SKM-1 (cell line): Measurements from ENCODE around the gene PIGL.
"Not testable (repeated sequence)": the region's sequence is repeated elsewhere in the genome, so short reads cannot be mapped to it uniquely, and the experiment has no call there.

ENCODE experiments used
- DNase-seq: peaks from one replicate; lab custom pipeline; 2025; ENCODE audit not compliant: unreplicated experiment; lab: John Stamatoyannopoulos, UW

The PIGL gene

GRCh38 chr17:16216341-16217001, 539 bp upstream of the PIGL start:
- DNase-seq, result not testable (repeated sequence)

- DNase-seq, result no peak
Measured at GRCh38 chr17:16222406-16222805, 5.4 kb downstream of the PIGL start.

- DNase-seq, result not testable (repeated sequence)
Measured at GRCh38 chr17:16229912-16230561, 13.0 kb downstream of the PIGL start.

GRCh38 chr17:16232391-16232790, 15.4 kb downstream of the PIGL start:
- DNase-seq, result no peak

GRCh38 chr17:16239931-16240330, 22.9 kb downstream of the PIGL start:
- DNase-seq, result no peak

- no peak for DNase-seq
Measured at GRCh38 chr17:16241906-16242399, 24.9 kb downstream of the PIGL start.

GRCh38 chr17:16243385-16243784, 26.4 kb downstream of the PIGL start:
- DNase-seq, result no peak

- no peak for DNase-seq
Measured at GRCh38 chr17:16243801-16244567, 27.0 kb downstream of the PIGL start.

- DNase-seq, result no peak
Measured at GRCh38 chr17:16247586-16247984, 30.6 kb downstream of the PIGL start.

GRCh38 chr17:16250635-16251034, 33.6 kb downstream of the PIGL start:
- no peak for DNase-seq

- no peak for DNase-seq
Measured at GRCh38 chr17:16251043-16251442, 34.0 kb downstream of the PIGL start.

- DNase-seq, result no peak
Measured at GRCh38 chr17:16251556-16251955, 34.5 kb downstream of the PIGL start.

GRCh38 chr17:16254773-16255400, 37.9 kb downstream of the PIGL start:
- no peak for DNase-seq

GRCh38 chr17:16255481-16255921, 38.5 kb downstream of the PIGL start:
- no peak for DNase-seq

GRCh38 chr17:16258901-16259300, 41.9 kb downstream of the PIGL start:
- no peak for DNase-seq

- no peak for DNase-seq
Measured at GRCh38 chr17:16259926-16260325, 42.9 kb downstream of the PIGL start.

GRCh38 chr17:16261049-16261448, 44.0 kb downstream of the PIGL start:
- no peak for DNase-seq

- DNase-seq, result no peak
Measured at GRCh38 chr17:16262201-16262600, 45.2 kb downstream of the PIGL start.

GRCh38 chr17:16267174-16267573, 50.2 kb downstream of the PIGL start:
- no peak for DNase-seq

GRCh38 chr17:16269658-16270057, 52.6 kb downstream of the PIGL start:
- DNase-seq, result no peak

GRCh38 chr17:16272111-16272840, 55.3 kb downstream of the PIGL start:
- no peak for DNase-seq
